Colonic mucosa (tissue), 4 donors: ENCODE results near the gene SLITRK5. TPM values are rescaled to one million over a fixed set of nuclear protein-coding genes. Genes with fewer than 3 reads are reported as not detected.

Experiments
- DNase-seq: peaks from one replicate; pipeline ENCODE4 v3.0.0-alpha.2; 2020
- H3K27ac ChIP-seq: fragments of 200-600 bp; one replicate; pipeline ENCODE4 v1.8.0; 2021
- H3K27me3 ChIP-seq: fragments of 200-600 bp; one replicate; pipeline ENCODE4 v1.8.0; 2021
- H3K36me3 ChIP-seq: fragments of 200-600 bp; one replicate; pipeline ENCODE4 v1.8.0; 2021
- H3K4me1 ChIP-seq: fragments of 200-600 bp; one replicate; pipeline ENCODE4 v1.8.0; 2021; ENCODE audit warnings: mild to moderate bottlenecking
- H3K4me3 ChIP-seq: fragments of 200-600 bp; one replicate; pipeline ENCODE4 v1.8.0; 2021
- H3K9ac ChIP-seq, 2 donors: one replicate each; pipeline ENCODE4 v1.7.0; 2013; ENCODE audit warnings: control low read depth in 2 of 2, low read depth in 2 of 2, low read length in 2 of 2
- H3K9me3 ChIP-seq: fragments of 200-600 bp; one replicate; pipeline ENCODE4 v1.8.0; 2021
- CTCF ChIP-seq: fragments of 200-600 bp; IDR thresholded peaks from one replicate; pipeline ENCODE4 v1.8.0; 2022; ENCODE audit warnings: antibody characterized with exemption, mild to moderate bottlenecking
- intact Hi-C: fragments of 100-400 bp; cut with DNase I; formaldehyde crosslinking; loops from one replicate; pipeline ENCODE4 v1.14.1; 2022
- total RNA-seq, 2 donors: library from RNA; stranded (reverse); fragmentation: NEBNext Ultra II Directional in 1 of 2; extraction: Animal tissue kit (Norgen Biotek cat#: 25700) in 1 of 2; gene quantifications; one replicate each; pipeline ENCODE4 v1.2.1, GENCODE V29; 2021
- donor health status: healthy.
- donor health status: DM: no; HTN: no; CAD: no.
- donor health status: DM: no; HTN: no; CAD: no.

Gene SLITRK5
- total RNA-seq, 2 donors from 2014 or later, result 0.10 to 0.13 TPM

GRCh38 chr13:87684850-87685742 lies 13.9 kb downstream of the SLITRK5 start:
- intact Hi-C loops, result no loop called here
- H3K9ac ChIP-seq, result no peak overlapping the region

GRCh38 chr13:87696458-87696857 lies 25.3 kb downstream of the SLITRK5 start:
- no peaks in the 10 kb centered on the region for H3K9me3 ChIP-seq
- H3K27ac ChIP-seq, result no peak overlapping the region
- no peak overlapping the region for H3K4me3 ChIP-seq
- H3K36me3 ChIP-seq, result no peaks in the 10 kb centered on the region
- no peak for DNase-seq
- no peak overlapping the region for H3K9ac ChIP-seq
- no peak for TF ChIP-seq CTCF
- intact Hi-C loops, result no loop called here
- no peaks in the 10 kb centered on the region for H3K27me3 ChIP-seq
- no peaks in the 10 kb centered on the region for H3K4me1 ChIP-seq

More at GRCh38 chr13:87684850-87685742, 13.9 kb downstream of the SLITRK5 start:
- Histone ChIP-seq H3K4me3 (no peak overlapping the region), H3K27ac (no peak overlapping the region), H3K4me1 (no peaks in the 10 kb centered on the region), H3K27me3 (no peaks in the 10 kb centered on the region), H3K9me3 (no peaks in the 10 kb centered on the region), H3K36me3 (no peaks in the 10 kb centered on the region)
- no peak for TF ChIP-seq CTCF
- DNase-seq, result no peak

GRCh38 chr13:87698268-87698667 lies 27.1 kb downstream of the SLITRK5 start:
- no peak for TF ChIP-seq CTCF
- Histone ChIP-seq H3K27me3 (no peaks in the 10 kb centered on the region), H3K4me1 (no peaks in the 10 kb centered on the region), H3K9ac (no peak overlapping the region), H3K27ac (no peak overlapping the region), H3K9me3 (no peaks in the 10 kb centered on the region), H3K36me3 (no peaks in the 10 kb centered on the region), H3K4me3 (no peak overlapping the region)
- intact Hi-C loops, result no loop called here
- DNase-seq, result no peak

GRCh38 chr13:87709947-87710346 lies 38.8 kb downstream of the SLITRK5 start:
- Histone ChIP-seq H3K27me3 (no peaks in the 10 kb centered on the region), H3K4me1 (no peaks in the 10 kb centered on the region), H3K27ac (no peak overlapping the region), H3K9me3 (no peaks in the 10 kb centered on the region), H3K9ac (no peak overlapping the region), H3K36me3 (no peaks in the 10 kb centered on the region), H3K4me3 (no peak overlapping the region)
- DNase-seq, result no peak
- intact Hi-C loops, result no loop called here
- no peak for TF ChIP-seq CTCF

- Histone ChIP-seq H3K36me3 (no peaks in the 10 kb centered on the region), H3K27me3 (no peaks in the 10 kb centered on the region), H3K4me1 (no peaks in the 10 kb centered on the region), H3K9ac (no peak overlapping the region), H3K4me3 (no peak overlapping the region), H3K27ac (no peak overlapping the region), H3K9me3 (no peaks in the 10 kb centered on the region)
- intact Hi-C loops, result no loop called here
- no peak for DNase-seq
- TF ChIP-seq CTCF, result no peak
Observed at GRCh38 chr13:87712012-87712411, 40.8 kb downstream of the SLITRK5 start.
